ACC112 (cell line): ENCODE measurements around the gene INTS4.
"Not testable (repeated sequence)": the region's sequence is repeated elsewhere in the genome, so short reads cannot be mapped to it uniquely, and the experiment has no call there.

Experiments used
- H2AFZ ChIP-seq: fragments of 200-600 bp; sonication (generic); one replicate; pipeline ENCODE4 v1.6.0; 2017; ENCODE audit warnings: antibody characterized with exemption, low read length; ENCODE audit not compliant: unreplicated experiment
- H3K27ac ChIP-seq: fragments of 200-600 bp; sonication (generic); 2 replicates; pipeline ENCODE4 v1.5.1; 2014; ENCODE audit warnings: low read depth, mild to moderate bottlenecking, antibody characterized with exemption, low read length, moderate library complexity
- H3K27me3 ChIP-seq: fragments of 200-600 bp; sonication (generic); 2 replicates; pipeline ENCODE4 v1.6.1; 2014; ENCODE audit warnings: mild to moderate bottlenecking, antibody characterized with exemption, low read length, moderate library complexity, mixed read lengths; ENCODE audit not compliant: insufficient read depth
- H3K36me3 ChIP-seq: fragments of 200-600 bp; sonication (generic); 2 replicates; pipeline ENCODE4 v1.6.1; 2016; ENCODE audit warnings: mild to moderate bottlenecking, antibody characterized with exemption, low read length, moderate library complexity, mixed read lengths; ENCODE audit not compliant: insufficient read depth
- H3K4me1 ChIP-seq: fragments of 200-600 bp; sonication (generic); one replicate; pipeline ENCODE4 v1.6.1; 2016; ENCODE audit warnings: low read length, mixed read lengths; ENCODE audit not compliant: insufficient read depth, unreplicated experiment, control insufficient read depth
- H3K4me3 ChIP-seq: fragments of 200-600 bp; sonication (generic); 2 replicates; pipeline ENCODE4 v1.5.1; 2014; ENCODE audit warnings: mild to moderate bottlenecking, low read depth, low read length
- H3K79me2 ChIP-seq: fragments of 200-600 bp; sonication (generic); one replicate; pipeline ENCODE4 v1.6.0; 2016; ENCODE audit warnings: low read length; ENCODE audit not compliant: control insufficient read depth, unreplicated experiment, insufficient read depth

The INTS4 gene

DNA sequence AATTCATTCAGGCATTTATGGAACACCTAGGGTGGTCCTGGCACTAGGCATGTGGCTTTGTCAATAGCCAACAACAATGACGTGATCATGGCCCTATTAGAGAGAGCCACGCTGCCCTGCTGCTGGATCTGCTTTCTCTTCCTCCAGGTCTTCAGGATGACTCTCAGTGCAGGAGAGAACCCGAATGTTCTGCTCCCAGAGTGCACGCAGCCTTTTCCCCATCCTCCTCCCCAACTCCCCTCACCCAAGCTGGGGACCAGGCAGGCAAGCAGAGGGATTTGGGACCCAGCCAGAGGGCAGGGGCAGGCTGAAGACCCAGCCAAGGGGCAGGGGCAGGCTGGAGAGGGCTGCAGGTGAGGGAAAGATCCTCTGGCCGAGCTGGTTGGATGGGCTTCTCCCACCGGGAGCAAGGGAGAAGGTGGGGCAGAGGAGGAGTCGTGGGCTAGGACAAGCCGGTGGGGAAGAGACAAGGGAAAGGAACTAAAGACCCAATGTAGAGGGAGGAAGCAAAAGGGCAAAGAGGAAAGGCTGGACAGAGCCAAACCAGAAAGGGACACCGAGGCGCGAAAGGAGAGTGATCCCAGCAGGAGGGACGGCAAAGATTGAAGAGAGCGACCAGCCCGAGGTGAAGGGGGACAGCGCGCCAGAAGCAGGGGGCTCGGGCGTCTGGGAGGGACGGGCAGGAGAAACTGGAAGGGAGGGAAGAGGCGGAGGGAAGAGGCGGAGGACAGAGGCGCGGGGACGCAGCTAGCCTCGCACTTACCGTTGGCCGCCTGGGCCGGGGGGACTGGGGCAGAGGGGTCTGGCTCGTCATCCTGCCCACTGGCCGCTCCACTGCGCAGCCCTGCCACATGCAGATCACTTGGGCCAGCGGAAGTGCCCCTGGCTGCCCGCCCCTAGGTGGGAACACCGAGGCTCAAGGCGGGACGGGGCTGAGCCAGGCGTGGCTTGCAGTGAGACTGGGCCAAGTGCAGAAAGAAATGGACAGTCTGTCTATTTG, 28.2 kb upstream of the INTS4 start, which contains the start of gene KCTD14:
Gene KCTD14 (minus strand): TSS at position 880 of the 1,000 bp plus-strand sequence. CDS start 27 bp downstream, at position 853.
- Histone ChIP-seq H3K36me3 (no peaks in the 10 kb centered on the region), H3K79me2 (no peaks in the 10 kb centered on the region), H2AFZ (peak within 1 kb of the TSS; percentile 82), H3K27ac (no peak within 1 kb of the TSS), H3K27me3 (no peaks in the 10 kb centered on the region), H3K4me3 (peak within 1 kb of the TSS; percentile 80), H3K4me1 (peaks cover 9% of the 10 kb centered on the region)

DNA sequence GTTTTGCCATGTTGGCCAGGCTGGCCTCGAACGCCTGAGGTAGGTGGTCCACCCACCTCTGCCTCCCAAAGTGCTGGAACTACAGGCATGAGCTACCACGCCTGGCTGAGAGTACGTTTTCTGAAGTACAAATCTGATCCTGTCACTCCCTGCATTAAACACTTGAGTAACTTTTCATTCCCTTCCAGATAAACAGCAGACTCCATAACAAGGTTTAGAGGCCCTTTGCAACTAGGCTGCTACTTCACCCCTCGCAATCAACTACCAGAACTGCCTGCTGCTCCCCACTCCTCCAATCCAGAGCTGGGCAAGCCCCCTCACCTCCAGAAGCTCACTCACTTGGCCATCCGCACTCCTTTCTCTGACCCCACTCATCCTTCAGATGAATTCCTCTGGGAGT, 27.1 kb upstream of the INTS4 start:
- Histone ChIP-seq H3K27ac (no peak overlapping the region), H2AFZ (no peak overlapping the region), H3K4me3 (no peak overlapping the region), H3K36me3 (no peaks in the 10 kb centered on the region), H3K4me1 (peaks cover 9% of the 10 kb centered on the region), H3K79me2 (no peaks in the 10 kb centered on the region), H3K27me3 (no peaks in the 10 kb centered on the region)

DNA sequence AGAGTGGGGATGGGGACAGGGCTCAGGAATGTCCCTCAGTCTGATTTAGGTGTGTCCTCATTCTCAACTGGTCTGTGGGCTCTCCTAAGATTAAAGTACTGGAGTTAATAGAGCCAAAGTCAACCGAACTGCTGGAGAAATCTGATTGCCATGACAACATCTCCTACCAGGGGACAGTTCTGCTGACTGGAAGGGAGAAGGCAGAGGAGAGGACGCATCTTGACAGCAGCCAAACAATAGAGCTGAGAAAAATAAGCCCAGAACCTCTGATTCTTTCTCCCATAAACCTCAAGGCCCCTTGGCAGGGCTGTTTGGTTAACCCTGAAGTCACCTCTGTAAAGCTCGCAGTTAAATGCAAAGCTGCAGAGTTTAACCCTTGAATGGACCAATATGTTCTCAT, 25.8 kb upstream of the INTS4 start:
- Histone ChIP-seq H2AFZ (no peak overlapping the region), H3K4me1 (peaks cover 9% of the 10 kb centered on the region), H3K36me3 (peaks cover 4% of the 10 kb centered on the region; the same call in 1 of the 2 replicates), H3K27ac (no peak overlapping the region), H3K27me3 (no peaks in the 10 kb centered on the region), H3K79me2 (no peaks in the 10 kb centered on the region), H3K4me3 (no peak overlapping the region)

DNA sequence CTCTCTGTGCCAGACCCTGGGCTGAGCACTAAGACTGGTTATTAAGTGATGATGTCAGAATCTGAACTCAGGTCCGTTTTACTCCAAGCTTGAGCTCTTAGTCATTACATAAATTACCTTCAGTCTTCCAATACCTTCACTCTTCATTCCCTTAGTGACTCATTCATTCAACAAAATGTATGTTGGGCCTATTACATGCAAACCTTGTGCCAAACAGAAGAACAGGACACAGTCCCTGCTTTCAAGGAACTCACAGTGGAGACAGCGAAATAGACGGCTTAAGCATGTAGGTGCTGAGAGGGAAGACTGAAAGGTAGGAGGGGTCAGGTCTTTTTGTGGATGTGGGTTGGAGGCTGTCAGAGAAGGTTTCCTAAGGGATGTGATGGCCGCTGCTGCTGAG, 25.3 kb upstream of the INTS4 start:
- no peak overlapping the region for H3K27ac ChIP-seq
- no peak overlapping the region for H3K4me3 ChIP-seq
- H3K27me3 ChIP-seq, result no peaks in the 10 kb centered on the region

DNA sequence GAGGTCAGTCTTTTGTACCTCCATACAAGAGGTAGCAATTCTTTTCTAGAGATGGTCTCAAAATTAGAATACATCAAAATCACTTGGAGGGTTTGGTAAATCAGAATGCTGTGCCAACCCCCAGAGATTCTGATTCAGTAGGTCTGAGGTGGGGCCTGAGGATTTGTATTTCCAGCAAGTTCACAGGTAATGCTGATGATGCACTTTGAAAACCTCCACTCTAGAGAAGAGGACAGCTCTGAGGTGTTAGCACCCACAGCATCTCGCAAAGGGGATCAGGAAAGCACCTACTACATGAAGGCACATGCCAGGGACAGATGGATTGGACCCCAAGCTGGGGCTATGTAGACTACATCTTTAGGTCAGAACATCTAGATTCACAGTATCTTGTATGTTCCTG, 21.4 kb upstream of the INTS4 start:
- peaks cover 4% of the 10 kb centered on the region for H3K4me1 ChIP-seq
- H3K4me3 ChIP-seq, result no peak overlapping the region
- H3K36me3 ChIP-seq, result peaks cover 4% of the 10 kb centered on the region; the same call in 1 of the 2 replicates
- no peaks in the 10 kb centered on the region for H3K79me2 ChIP-seq
- H2AFZ ChIP-seq, result no peak overlapping the region
- H3K27me3 ChIP-seq, result no peaks in the 10 kb centered on the region
- no peak overlapping the region for H3K27ac ChIP-seq

More for the DNA sequence above, 25.3 kb upstream of the INTS4 start:
- no peaks in the 10 kb centered on the region for H3K79me2 ChIP-seq
- H3K36me3 ChIP-seq, result peaks cover 4% of the 10 kb centered on the region; the same call in 1 of the 2 replicates
- H2AFZ ChIP-seq, result no peak overlapping the region
- H3K4me1 ChIP-seq, result peaks cover 9% of the 10 kb centered on the region

DNA sequence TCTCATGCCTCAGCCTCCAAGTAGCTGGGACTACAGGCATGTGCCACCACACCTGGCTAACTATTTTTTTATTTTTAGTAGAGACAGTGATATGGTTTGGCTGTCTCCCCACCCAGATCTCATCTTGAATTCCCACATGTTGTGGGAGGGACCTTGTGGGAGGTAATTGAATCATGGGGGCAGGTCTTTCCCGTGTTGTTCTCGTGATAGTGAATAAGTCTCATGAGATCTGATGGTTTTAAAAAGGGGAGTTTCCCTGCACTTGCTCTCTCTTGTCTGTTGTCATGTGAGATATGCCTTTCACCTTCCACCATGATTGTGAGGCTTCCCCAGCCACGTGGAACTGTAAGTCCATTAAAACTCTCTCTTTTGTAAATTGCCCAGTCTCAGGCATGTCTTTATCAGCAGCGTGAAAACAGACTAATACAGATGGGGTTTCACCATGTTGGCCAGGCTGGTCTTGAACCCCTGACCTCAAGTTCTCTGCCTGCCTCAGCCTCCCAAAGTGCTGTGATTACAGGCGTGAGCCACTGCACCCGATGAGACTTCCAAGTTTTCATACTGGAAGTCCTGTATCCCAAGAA, 20.6 kb upstream of the INTS4 start:
- H2AFZ ChIP-seq, H3K4me3 ChIP-seq, H3K4me1 ChIP-seq, H3K27me3 ChIP-seq, H3K79me2 ChIP-seq, H3K27ac ChIP-seq, H3K36me3 ChIP-seq: not testable (repeated sequence)

DNA sequence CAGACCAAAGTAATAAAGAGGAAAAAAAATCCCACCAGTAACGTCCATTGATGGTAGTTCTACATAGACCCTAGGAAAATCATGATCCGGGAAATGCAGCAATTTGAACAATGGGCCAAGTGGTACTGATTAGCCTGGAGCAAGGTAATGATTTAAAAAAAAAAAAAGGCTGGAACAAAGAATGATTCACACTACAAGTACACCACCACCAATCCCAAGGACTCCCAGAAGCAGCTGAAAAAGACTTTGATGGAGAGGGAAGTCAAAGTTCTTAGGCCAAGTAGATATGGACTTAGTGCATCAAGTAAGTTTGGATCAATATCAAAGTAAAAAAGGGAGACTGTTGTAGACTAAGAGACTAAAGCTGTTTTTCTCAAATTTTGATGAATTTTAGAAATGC, 16.8 kb upstream of the INTS4 start:
- H3K27me3 ChIP-seq, result no peaks in the 10 kb centered on the region
- H2AFZ ChIP-seq, result no peak overlapping the region
- H3K4me1 ChIP-seq, result no peaks in the 10 kb centered on the region
- H3K27ac ChIP-seq, result no peak overlapping the region
- peaks cover 4% of the 10 kb centered on the region; the same call in 1 of the 2 replicates for H3K36me3 ChIP-seq
- H3K4me3 ChIP-seq, result no peak overlapping the region
- no peaks in the 10 kb centered on the region for H3K79me2 ChIP-seq

DNA sequence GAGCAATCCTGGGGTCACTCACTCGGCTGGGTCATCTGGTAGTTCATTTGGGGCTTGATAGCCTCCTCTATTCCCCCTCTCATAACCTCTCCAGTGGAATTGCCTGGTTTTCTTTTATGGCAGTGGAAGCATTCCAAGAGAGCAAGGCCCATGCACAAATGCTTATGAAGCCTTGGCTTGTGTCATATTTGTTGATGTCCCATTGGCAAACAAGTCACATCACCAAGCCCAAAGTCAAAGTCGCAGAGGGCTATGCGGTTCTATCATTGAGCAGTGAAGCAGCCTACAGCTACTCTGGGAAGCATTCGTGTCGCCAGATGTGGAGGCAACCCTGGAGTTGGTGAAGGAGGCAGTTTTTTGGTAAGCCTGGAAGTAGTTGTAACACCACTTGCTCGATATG, 16.3 kb upstream of the INTS4 start:
- H3K4me3 ChIP-seq, result no peak overlapping the region
- H2AFZ ChIP-seq, result no peak overlapping the region
- no peak overlapping the region for H3K27ac ChIP-seq
- H3K36me3 ChIP-seq, result no peaks in the 10 kb centered on the region
- no peaks in the 10 kb centered on the region for H3K4me1 ChIP-seq
- no peaks in the 10 kb centered on the region for H3K79me2 ChIP-seq
- H3K27me3 ChIP-seq, result no peaks in the 10 kb centered on the region

DNA sequence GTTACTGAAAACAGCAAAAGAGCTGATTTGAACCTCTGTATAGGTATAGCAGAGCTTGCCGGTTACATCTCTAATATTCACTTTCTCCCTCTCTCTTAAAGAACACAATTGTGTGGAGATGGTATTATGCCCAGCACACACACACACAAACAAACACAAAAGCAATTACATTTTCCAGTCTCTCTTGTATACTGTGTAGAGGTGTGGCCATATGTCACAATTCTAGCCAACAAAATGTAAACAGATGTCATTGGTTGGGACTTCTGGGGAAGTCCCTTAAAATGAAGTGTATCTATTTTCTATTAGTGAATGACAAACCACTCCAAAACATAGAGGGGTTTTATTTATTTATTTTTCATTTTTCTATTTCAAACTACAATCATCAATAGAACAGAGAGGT, 15.8 kb upstream of the INTS4 start:
- Histone ChIP-seq H3K4me1 (no peaks in the 10 kb centered on the region), H3K79me2 (no peaks in the 10 kb centered on the region), H3K27me3 (no peaks in the 10 kb centered on the region), H3K27ac (no peak overlapping the region), H3K36me3 (no peaks in the 10 kb centered on the region), H2AFZ (no peak overlapping the region), H3K4me3 (no peak overlapping the region)

DNA sequence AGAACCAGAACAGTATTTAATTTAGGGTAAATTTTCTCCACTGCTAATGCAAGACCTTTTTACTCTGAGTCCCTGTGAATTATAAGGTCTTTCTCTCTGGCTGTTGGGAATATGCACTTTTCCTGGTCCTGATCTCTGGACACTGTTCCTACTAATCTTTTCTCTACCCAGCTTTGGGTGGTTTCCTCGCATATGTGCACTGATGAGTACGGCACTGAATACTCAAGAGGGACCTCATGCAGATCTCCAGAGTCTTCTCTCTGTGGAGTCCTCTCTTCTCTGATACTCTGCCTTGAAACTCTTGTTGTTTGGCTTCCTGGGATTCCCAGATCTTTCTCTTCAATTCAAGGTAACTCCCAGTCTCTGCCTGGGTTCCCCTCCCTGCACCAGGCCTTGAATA, 14.6 kb upstream of the INTS4 start:
- no peak overlapping the region for H3K4me3 ChIP-seq

More for the DNA sequence above, 14.6 kb upstream of the INTS4 start:
- no peaks in the 10 kb centered on the region for H3K4me1 ChIP-seq
- no peaks in the 10 kb centered on the region for H3K27me3 ChIP-seq
- no peaks in the 10 kb centered on the region for H3K79me2 ChIP-seq
- no peak overlapping the region for H2AFZ ChIP-seq
- H3K36me3 ChIP-seq, result no peaks in the 10 kb centered on the region
- no peak overlapping the region for H3K27ac ChIP-seq
